ENCODE results near the gene SERPINB5.
A peak's percentile ranks its signal among the peaks of the same experiment; 100 is the strongest.
"Not testable (repeated sequence)": the region's sequence is repeated elsewhere in the genome, so short reads cannot be mapped to it uniquely, and the experiment has no call there.

The SERPINB5 gene

DNA sequence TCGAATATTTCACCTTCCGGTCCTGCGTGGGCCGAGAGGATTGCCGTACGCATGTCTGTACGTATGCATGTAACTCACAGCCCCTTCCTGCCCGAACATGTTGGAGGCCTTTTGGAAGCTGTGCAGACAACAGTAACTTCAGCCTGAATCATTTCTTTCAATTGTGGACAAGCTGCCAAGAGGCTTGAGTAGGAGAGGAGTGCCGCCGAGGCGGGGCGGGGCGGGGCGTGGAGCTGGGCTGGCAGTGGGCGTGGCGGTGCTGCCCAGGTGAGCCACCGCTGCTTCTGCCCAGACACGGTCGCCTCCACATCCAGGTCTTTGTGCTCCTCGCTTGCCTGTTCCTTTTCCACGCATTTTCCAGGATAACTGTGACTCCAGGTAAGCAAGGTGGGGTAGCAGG lies at the start of gene SERPINB5:
Gene SERPINB5, plus strand, starts transcription at position 291 of the 400 bp plus-strand sequence. CDS start 7,471 bp downstream, outside the sequence.
- no peak for DNase-seq

DNA sequence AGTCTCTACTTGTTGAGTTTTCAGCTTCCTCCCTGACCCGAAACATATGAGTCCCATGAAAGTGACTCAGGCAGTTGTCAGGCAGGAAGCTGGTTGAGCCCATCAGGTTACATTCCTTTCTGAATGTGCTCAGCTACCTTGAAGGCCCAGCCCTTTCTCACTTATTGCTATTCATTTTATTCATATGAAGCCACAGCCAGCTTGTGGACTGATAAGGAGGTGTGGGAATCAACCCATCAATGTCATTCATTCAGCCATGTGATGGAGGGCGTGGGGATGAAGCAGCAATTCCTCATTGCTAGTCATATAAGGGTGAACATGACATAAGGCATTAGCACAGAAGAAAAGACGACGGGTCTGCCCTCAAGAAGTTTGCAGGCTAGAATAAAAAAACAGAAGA lies 49.2 kb upstream of the SERPINB5 start:
- DNase-seq: no peak

- DNase-seq: no peak
Measured at GRCh38 chr18:63430526-63430925, 46.2 kb upstream of the SERPINB5 start.

DNA sequence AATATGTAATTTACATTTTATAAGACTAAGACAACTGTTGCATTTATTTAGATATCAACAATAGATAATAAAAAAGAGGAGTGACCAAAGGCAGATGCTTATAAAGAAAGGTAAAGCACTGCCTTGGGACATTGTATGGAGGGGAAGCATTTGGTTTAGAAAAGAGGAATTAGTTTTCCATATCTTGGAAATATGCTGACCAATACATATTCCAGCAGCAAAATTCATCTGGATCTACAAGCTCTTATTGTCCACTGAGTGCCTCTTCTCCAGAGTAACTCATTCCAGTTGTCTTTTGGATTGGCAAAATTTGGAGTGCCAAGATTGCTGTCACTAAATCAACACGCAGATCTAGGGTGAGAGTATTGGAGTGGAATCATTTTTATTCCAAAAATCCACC lies 45.6 kb upstream of the SERPINB5 start:
- DNase-seq: no peak

- DNase-seq: no peak
Measured at GRCh38 chr18:63433334-63433866, 43.4 kb upstream of the SERPINB5 start.

- no peak for DNase-seq
Measured at GRCh38 chr18:63438181-63438580, 38.6 kb upstream of the SERPINB5 start.

GRCh38 chr18:63439334-63439733 lies 37.4 kb upstream of the SERPINB5 start:
- DNase-seq: peak; percentile 31 to 84

DNA sequence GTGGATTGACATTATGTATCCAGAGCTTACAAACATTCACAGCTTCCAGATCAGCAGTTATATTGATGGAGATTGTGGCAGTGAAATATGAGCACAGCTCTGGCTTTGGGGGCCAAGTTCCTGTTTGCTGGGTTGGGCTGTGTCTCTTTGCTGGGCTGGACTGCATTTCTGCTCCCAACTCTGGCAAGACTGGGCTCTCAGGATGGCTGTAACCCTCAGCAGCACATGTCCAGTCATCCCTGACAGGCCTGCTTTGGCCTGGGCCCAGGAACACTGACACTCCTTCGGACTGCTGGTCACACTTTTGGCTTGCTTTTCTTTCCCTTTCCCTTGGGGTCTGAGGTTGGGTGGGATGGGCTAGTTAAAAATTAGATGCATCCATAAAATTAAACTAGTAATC lies 36.5 kb upstream of the SERPINB5 start:
- no peak for DNase-seq

- peak; percentile 71 to 76 for DNase-seq
Measured at GRCh38 chr18:63440881-63441280, 35.9 kb upstream of the SERPINB5 start.

GRCh38 chr18:63443829-63444228 lies 32.9 kb upstream of the SERPINB5 start:
- no peak for DNase-seq

DNA sequence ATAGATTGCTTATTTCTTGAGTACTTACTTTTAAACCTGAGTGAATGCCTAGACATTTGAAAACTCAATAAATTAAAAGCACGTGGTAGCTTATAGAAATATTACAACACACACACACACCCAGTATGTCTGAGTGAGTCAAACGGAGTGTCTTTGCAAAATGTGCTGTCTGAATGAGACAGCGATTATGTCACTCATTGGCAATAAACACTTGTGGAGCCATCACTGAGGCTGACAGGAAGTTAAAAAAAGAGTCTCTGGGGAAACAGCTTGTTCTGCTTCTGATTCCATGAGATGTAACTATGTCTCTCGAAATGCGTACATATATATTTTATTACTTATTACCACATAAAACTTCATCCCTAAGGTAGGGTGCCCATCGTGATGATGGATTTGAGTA lies 32.2 kb upstream of the SERPINB5 start:
- peak; percentile 87 to 98 for DNase-seq

- DNase-seq: no peak
Measured at GRCh38 chr18:63445037-63445436, 31.7 kb upstream of the SERPINB5 start.

- DNase-seq: no peak
Measured at GRCh38 chr18:63446266-63446665, 30.5 kb upstream of the SERPINB5 start.

- no peak for DNase-seq
Measured at GRCh38 chr18:63447066-63447465, 29.7 kb upstream of the SERPINB5 start.

DNA sequence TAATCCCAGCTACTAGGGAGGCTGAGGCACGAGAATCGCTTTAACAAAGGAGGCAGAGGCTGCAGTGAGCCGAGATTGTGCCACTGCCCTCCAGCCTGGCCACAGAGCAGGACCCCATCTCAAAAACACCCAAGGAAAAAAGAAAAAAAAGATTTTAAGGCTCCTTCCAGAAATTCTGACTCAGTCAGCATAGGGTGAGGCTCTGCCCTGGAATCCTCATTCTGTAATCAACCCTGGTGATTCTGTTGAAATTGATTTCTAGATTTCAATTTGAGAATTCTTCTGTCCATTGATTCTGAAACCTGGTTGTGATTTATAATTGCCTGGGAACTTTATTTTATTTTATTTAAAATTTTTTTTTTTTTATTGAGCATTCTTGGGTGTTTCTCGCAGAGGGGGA lies 27.3 kb upstream of the SERPINB5 start:
- no peak for DNase-seq

- DNase-seq: no peak
Measured at GRCh38 chr18:63451799-63452660, 24.7 kb upstream of the SERPINB5 start.

GRCh38 chr18:63452751-63453150 lies 24.0 kb upstream of the SERPINB5 start:
- not testable (repeated sequence) for DNase-seq

DNA sequence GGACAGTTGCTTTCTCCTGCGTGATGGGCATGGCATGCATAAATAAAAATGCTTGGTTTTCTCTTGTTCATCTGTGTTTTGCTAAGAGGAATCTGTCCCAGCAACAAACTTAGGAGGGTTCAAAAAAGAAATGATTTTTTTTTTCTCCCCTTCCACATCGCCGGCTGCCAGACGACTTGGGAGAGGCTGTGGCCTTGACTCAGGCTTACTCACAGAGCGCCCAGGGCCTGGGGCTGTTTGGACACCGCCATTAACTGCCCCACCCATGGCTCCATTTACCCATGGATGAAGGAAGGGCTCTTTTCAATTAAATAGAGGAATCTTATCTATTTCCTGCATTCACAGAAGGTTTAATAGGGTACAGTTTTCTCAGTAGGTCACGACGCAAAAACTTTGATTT lies 22.3 kb upstream of the SERPINB5 start:
- no peak for DNase-seq

DNA sequence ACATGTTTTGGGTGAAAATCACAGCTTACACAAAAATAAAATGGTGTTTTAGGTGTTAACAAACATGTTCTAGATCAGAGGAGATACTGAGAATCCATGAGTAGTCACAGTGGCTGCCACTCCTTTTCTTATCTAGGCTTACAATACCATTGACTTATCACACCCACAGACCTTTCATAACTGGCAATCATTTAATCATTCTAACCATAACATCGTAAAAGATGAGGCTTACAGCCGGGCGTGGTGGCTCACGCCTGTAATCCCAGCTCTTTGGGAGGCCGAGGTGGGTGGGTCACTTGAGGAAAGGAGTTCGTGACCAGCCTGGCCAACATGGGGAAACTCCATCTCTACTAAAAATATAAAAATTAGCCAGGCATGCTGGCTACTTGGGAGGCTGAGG lies 18.8 kb upstream of the SERPINB5 start:
- DNase-seq: no peak

- DNase-seq: no peak
Measured at GRCh38 chr18:63460414-63460813, 16.3 kb upstream of the SERPINB5 start.

GRCh38 chr18:63464434-63464833 lies 12.3 kb upstream of the SERPINB5 start:
- DNase-seq: no peak

GRCh38 chr18:63465059-63465458 lies 11.7 kb upstream of the SERPINB5 start:
- DNase-seq: no peak

- no peak for DNase-seq
Measured at GRCh38 chr18:63467699-63468098, 9.1 kb upstream of the SERPINB5 start.

GRCh38 chr18:63468575-63468974 lies 8.2 kb upstream of the SERPINB5 start:
- no peak for DNase-seq

DNA sequence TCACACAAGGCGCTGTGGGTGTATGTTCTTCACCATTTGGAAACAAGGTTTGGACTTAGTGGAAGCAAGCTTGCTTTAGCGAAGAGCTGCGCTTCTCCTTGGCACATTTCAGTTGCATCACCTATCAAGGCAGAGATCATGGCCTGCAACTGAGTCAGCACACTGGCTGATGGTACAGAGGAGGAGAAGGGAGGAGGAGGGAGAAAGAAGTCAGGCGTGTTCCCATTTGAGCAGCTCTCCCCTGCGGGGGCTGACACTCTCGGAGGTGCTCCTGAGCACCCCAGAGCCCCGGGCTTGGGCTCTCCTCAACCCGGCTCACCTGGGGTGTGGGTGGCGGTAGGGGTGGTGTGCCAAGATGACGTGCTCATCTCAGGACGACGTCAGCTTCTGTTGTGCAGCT lies 6.0 kb upstream of the SERPINB5 start:
- DNase-seq: no peak

All from inflammatory macrophage treated with lipopolysaccharide for 1 hour (primary cell).